Hypothalamus (tissue), 51 donors: Measurements from ENCODE around the gene TEX22.

Source experiments
- DNase-seq, 51 donors: peaks; one replicate each; lab custom pipeline; 2025; lab: John Stamatoyannopoulos, UW

TEX22 gene

DNA sequence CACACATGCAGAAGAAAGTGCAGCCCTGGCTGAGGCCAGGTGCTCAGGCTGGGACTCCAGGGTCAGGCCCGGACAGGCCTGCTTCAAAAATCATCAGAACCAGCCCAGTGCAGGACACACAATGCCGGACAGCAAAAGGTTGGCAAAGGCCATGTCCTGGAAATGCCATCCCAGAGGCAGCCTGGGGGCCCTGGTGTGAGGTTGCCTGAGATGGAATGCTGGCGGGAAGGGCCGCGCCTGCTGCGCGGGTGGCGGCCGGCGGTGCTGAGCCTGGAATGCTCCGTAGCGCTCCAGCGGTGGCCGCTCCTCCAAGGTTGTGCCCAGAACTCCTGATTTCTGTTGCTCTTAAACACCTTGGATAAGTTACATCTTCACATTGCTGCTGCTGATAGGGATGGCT, 54.6 kb downstream of the TEX22 start:
- no peak for DNase-seq

DNA sequence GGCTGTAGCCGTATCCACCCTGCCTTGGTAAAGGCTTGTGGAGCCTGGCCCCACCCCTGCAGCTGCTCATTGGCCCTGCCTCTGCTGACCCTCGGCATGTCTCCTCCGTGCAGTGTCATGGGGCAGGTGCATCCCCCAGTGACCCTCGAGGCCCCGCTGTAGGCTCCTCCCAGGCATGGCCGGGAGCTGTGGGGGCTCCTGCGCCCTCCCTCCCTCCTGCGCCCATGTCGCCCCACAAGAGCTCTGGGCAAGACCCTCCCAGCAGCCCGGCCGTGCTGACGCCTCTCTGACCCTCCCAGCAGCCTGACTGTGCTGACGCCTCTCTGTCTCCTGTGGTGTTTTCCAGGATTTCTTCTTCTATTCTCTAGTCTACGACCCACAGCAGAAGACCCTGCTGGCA, 55.5 kb downstream of the TEX22 start:
- no peak for DNase-seq

DNA sequence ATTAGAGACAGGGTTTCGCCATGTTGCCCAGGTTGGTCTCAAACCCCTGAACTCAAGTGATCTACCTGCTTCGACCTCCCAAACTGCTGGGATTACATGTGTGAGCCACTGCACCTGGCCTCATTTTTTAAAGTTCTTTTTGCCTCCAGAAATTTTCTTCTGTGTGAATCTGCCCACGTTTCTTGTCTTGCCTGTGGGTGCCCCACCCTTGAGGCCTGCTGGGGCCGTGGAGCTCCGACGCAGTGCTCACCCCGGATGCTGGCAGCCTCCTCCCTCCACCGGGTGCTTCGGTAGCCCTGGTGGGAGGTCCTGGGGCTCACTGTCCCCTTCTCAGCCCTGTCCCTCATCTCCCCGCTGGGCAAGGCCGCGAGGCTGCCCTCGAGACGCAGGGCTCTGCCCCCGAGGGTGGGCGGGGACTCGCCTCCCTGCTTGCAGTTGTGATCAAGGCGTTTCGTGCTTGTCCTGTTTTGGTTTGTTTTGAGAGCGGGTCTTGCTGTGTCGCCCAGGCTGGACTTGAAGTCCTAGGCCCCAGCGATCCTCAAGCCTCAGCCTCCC, 56.8 kb downstream of the TEX22 start:
- no peak for DNase-seq

DNA sequence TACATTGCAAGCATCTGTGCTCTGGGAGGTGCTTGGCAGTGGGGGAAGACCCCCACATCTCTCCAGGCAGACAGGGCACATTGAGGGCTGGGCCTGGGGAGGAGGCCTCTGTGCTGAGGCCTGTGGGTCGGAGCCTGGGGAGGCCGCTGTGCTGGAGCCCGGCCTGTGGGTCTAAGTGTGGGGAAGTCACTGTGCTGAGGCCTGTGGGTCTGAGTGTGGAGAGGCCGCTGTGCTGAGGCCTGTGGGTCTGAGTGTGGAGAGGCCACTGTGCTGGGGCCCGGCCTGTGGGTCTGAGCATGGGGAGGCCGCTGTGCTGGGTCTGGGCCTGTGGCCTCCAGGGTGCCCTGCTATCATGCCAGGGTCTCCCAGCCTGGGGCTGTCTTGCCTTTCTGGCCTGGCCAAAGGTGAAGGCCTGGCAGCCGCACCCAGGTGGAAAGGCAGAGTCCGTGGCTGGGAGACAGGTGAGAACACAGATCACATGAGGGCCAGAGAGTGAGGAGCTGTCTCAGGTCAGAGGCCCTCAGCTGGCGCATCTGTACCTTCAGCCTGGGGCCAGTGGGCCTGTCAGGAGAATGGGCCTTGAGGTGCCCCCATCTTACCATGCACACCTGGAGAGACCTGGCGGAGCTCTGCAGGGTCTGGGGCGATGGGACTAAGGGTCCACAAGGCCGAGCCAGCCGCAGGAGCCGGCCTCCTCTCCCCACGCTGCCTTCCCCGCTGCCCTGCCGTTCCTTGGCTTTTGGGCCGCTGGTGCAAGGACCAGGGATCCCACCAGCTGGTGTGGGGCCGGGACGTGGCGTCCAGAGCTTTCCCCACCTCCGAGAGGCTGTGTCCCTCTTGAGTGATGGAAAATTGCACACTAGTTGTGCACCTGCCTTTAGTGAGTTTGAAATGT, 57.7 kb downstream of the TEX22 start:
- no peak for DNase-seq

DNA sequence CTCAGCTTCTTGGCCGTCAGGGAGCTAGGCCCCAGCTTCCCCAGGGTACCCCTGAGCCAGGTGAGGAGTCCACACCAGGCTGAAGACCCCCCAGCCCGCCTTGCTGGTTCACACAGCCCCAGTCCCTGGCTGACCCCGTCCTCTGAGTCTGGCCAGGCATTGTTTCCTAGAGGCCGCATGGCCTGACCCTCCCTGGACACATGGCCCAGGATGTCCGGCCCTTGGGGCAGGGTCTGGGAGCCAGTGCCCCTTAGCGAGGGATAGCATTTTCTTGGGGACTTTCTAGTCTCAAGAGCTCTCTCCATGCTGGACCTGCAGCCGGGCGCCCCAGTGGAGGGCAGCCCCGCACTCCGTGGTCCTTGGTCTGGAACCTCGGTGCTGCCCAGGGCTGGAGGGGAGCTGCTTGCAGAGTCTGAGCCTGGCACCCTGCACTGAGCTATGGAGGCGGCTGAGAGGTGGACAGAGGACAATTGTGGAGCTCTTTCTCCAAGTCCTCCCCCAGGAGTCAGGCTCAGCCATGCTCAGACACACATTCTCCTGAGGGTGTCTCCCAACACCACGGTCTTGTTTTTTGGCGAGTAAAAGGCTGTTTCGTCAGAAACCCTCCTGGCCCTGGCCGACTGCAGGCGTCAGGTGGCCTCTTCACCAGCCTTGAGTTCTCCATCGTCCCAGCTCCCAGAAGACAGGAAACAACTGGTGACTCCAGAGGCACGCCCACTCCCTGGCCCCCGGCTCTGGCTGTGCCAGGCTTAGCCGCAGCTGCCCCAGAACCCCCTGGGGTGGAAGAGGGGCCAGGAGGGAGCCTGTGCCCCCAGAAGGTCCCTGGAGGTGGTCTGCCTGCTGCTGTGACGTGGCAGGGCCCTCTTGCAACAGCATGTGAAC, 58.6 kb downstream of the TEX22 start:
- no peak for DNase-seq

DNA sequence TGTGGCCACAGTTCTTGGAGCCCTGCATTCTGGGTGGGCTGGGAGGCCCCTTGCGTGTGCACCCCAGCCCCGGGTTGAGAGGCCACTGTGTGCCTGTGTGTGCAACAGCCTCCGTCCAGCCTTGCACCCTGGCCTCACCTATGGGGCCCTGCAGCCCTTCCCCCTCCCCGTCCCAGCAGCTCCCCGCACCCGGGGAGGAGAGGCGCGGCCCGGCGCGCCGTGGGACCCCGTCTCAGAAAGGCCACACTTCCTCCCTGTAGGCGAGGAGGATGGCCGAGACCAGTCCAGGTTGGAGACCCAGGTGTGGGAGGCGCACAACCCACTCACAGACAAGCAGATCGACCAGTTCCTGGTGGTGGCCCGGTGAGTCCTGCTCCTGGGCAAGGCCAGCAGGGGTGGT, 59.7 kb downstream of the TEX22 start:
- DNase-seq: no peak

GRCh38 chr14:105458571-105458970, 60.2 kb downstream of the TEX22 start:
- DNase-seq: no peak

- no peak for DNase-seq
Observed at GRCh38 chr14:105460116-105460515, 61.8 kb downstream of the TEX22 start.

- DNase-seq: no peak
Observed at GRCh38 chr14:105460616-105461015, 62.3 kb downstream of the TEX22 start.

- no peak for DNase-seq
Observed at GRCh38 chr14:105461903-105462302, 63.6 kb downstream of the TEX22 start.
